Raji (cell line): Measurements from ENCODE around the gene MBIP.

ENCODE experiments used
- POLR2A ChIP-seq: IDR thresholded peaks from 2 replicates; pipeline ENCODE4 v1.6.1; 2011; ENCODE audit warnings: low read depth, low read length, control low read depth; ENCODE audit not compliant: insufficient read depth

Gene MBIP

DNA sequence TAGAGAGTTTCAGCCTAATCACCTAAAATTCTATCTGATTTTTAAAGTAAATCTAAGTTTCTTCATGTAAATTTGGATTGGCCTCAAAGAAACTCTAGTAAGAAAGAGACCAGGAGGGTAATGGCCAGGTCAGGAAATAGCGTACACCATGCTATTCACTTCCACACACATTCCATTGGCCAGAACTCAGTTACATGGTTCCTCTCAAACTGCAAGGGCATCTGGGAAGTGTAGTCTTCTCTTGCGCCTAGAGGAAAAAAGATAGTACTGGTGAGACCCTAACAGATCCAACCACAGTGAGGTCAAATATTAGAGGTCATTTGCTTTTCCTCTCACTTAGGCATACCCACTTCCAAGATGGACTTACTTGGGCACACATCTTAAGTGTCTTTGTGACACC is 39.1 kb downstream of the MBIP start:
- no peak for TF ChIP-seq POLR2A

DNA sequence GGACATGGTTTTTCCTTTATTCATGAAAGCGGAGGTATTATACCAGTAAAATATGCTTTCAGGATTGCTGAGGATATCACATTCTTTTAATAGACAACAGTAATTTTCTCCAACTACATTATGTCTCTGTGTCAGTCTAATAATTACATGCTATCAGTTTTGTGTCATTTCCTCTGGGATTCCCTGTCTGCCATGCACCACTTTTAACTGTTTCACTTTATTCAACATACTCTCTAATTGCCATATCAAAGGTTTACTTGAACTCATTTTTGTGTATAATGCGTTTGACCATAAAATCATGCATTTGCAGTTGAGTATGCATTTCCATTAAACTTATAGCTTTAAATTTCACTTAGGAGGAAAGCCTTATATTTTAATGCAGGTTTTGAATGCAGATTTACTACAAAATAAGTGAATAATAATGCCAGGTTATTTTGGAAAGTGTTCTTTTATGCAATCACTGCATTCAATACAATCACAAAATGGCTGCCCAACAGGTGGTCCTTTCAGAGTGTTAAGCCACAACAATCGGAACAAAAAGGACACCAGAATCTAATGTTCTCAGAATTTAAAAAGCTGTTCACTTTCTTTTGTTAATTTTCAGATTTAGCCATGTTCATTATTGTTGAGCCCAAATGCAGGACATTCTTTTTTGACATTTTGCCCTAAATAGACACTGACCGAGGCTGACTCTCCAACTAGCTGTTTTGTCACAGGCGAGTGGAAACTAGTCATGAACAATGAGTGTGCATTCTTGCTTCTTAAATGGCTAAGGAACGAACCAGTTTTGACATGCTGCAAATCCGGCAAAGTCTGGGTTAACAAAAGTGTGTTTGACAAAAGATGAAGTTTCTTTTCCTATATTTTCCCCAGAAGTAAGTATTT is 40.9 kb downstream of the MBIP start:
- TF ChIP-seq POLR2A, result no peak

DNA sequence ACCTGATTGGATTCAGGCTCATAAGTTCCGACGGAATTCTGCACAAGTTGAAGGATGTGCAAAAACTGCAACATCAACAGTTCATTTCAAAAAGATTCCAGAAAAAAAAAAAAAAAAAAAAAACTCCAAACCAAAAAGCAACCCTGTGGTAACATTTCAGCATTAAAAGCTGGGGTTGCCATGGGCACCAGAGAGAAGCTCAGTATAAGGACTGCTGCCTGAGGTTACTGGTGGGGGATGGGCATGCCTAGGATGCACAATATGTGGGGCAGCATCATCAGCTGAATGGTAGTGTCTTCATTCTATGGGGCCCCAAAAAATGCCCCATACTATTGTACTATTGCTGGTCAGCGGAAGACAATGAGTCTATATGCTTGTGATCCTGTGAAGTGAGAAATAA is 44.7 kb downstream of the MBIP start:
- no peak for TF ChIP-seq POLR2A

DNA sequence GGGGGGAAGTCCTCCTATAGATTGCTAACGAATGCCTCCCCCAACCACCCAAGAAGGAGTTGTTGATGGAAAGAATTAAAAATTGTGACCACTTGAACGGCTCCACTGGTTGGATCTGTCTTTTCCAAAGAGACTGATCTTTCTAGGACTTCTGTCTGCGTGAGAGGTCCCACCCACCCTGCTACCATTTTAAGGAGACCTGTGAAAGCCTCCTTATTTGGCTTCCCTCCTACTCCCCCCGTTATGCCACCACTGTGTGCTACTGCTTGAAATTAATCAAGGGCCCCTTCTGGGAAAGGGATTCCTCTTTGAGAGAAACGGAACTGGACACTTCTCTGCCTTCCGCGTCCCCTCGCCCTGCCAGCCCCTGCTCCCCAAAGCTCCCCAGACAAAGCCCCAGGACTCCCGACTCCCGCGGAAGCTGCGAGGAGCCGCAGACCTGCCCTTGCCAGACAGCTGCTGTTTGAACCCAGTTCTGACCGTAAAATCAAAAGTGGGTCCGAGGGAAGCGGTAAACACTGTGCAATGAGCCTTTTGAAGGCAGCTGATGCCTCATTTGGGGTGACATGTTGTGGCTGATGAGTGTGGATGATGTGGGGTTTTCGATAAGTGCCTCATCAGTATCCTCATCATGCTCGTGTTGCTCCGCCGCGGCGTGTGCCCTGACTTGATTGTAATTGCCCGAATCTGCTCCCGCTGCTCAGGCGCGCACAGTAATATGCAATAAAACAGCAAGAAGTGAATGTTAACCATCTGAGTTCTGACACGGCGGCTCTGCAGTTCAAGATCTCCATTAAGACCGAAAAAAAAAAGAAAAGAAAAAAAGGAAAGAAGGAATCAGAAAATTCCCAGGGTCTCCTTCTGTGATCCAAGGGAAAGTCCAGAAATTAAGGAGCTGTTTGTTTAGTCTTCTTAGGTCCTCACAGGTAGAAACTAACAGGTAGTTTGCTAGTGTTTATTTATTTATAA is 48.2 kb downstream of the MBIP start:
- TF ChIP-seq POLR2A, result no peak

DNA sequence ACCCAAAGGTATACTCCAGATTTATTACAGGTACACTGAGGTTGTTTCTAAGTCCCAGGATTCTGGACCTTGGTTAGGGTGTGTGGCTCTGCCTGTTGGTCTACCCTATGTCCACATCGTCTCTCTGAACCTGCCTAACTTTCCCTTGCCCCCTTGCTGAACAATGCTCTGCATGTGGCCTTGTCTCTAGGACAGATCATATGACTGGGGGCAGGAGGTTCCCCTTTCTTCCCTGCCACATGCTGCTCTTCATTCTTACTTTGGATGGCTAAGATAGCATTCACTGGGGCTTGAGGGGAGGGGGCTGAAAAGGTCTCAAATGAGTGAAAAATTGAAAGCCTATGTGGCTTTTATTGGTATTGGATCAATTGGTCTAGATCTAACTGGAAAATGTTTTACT is 49.2 kb downstream of the MBIP start:
- TF ChIP-seq POLR2A, result no peak

DNA sequence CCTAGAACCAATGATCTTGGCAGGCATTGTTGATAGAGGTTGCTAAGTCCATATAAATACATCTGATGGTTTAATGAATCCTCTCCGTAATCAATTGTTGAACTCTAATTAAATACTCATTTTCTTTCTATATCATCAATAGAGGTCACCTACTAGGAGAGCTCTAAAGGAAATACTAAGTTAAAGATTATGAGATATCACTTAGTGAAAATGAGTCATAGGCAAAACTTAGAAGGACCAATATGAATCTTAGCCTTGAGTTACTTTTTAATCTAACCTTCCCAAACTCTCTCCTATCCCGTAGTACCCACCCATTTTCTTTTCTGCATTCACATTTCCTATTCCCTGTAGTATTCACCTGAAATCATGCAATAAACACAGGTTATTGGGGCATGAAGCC is 50.2 kb downstream of the MBIP start:
- no peak for TF ChIP-seq POLR2A

DNA sequence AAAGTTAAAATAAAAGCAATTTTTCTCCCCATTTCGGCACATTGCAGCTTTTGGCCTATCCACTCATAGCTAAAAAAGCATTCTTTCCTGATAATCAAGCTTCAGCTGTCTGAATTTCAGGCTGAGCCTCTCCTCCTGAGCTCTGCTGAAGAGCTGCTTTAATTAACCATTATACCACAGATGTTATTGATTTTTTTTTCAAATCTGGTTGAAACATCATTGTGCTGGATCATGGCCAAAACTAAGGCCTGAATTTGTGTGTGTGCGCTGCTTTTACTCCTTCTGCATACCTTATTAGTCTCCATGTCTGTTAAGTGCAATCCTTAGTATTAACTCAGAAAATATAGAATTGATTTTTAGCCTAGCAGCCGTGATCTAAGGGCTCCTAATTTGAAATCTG is 52.3 kb downstream of the MBIP start:
- no peak for TF ChIP-seq POLR2A

DNA sequence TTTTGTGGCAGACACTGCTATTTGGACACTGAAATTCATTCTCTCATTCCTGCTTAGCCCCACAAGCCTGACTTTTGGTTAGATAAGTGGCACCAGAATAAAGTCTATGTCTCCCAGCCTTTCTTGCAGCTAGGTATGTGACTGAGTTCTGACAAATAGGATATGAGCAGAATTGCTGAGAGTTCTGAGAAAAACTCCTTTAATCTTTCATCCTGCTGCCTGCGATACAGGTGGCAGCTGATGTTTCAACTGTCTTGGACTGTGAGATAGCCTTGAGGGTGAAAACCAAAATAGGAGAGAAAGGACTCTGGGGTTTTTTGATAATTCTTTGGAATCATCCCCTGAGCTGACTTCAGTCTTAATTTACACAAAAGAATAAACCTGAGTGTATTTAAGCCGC is 55.8 kb downstream of the MBIP start:
- no peak for TF ChIP-seq POLR2A

DNA sequence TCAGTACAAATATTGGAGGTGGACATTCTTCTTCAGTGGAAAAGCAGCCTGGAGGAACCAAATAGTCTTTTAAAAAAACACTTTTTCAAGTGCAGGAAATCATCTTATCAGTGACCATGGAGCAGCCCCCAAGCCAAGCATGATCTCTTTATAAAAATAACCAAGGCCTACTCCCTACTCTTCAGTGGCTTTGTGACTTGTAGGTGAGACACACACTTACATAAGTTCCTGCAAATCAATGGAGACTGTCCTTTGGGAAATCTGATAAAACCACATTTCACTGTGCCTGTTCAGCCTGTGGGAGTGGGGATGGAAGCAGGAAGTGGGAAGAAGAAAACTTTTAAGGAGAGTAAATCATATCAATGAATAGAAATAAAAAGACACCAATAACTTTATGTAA is 56.3 kb downstream of the MBIP start:
- TF ChIP-seq POLR2A, result no peak

DNA sequence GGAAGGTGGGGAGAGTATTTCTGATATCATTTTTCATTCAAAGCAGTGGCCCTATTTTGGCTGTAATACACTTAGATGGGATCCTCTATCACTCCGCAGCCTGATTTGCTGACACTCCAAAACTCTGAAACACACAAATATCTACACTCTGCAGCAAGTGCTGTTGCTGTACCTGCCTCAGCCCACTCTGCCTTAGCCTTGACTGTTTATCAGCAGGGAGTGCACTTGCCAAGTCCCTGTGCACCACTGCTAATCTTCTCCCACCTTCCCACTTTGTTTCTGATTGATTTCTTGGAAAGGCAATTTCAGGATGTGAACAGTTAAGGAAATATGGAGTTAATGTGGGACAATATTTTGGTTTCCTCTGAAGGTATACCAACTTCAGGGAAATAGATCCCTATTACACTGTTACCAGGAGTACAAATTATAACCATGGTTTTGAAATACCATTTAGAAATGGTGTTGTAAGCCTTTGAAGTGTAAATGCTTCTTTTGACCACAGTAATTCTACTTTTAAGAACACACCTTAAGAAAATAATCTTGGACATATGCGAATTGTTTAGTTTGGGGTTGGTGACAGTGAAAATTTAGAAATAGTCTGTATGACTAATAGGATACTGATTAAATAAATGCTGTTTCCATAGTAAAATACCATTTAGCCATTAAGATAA is 59.3 kb downstream of the MBIP start:
- no peak for TF ChIP-seq POLR2A

DNA sequence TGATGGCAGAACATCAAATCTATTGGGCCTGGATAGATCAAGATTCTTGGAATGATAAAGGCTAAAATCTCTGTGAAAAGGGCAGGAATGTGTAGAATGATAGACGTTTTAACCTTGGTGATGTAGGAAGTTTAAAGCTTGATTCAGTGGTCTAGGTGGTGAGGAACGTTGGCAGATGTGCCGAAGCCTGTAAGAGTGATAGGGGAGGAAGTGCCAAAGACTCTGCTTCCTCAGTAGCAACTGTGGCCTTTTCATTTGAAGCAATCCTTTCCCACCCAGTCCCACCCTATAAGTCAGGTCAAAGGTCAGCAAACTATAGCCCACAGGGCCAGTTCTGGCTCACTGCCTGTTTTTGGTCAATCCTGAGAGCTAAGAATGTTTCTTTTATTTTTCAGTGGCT is 62.2 kb downstream of the MBIP start:
- no peak for TF ChIP-seq POLR2A

DNA sequence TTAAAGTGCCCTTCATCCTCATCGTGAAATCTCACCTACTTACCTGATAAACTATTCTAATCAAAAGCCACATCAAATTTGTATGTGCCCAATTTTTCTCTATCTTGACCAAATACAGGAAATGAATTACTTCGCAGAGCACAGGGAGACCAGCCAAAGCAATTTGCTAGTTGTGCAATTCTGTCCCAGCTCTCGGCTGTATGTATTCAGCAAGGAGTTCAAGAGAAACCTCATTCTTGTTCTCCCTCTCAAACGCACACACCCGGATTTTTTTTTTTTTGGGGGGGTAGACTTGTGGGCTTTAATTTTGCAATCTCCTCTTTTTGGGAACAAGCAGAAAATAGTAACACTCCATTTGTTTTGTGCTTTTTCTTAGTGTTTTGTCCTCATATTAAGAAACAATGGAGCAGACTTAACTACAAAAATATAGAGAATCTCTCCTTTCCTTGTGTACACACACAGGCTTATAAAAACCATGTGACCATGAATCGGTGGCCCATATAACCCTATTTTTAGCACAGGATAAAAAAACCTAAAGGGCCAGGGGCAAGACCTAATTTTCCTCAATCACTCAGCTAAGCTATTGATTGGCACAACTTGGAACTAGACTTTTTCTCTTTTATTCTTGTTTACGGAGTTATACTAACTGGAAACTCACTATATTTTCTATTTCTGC is 64.2 kb downstream of the MBIP start:
- TF ChIP-seq POLR2A, result no peak

DNA sequence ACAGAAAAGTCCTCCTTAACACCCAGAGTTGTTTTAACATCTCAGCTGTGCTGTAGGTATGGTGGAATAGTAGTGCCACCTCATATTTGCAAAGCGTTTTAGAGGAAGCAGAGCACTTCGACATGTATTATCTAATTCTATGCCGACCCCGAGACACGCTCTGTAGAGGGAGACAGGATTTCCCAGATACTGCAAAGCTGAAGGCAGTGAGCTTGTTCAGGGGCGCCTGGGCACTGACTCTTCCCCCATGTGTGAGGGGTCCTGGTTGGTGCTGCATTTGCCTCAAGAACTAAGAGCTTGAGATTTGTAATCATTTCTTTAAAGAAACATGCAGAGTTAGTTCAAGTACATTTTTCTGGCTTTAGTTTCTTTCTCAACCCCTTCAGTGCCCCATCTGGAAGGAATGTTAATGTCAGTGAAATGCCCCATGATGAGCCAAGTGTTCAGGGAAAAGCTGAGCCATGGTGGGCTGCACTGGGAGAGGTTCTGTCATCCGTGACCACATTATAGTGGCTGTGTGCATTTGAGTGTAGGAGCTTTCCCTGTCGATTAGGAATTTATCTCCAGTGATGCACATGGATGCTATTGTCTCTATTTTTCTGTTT is 66.3 kb downstream of the MBIP start:
- TF ChIP-seq POLR2A, result no peak
